ENCODE data around the gene CCR5AS.

DNA sequence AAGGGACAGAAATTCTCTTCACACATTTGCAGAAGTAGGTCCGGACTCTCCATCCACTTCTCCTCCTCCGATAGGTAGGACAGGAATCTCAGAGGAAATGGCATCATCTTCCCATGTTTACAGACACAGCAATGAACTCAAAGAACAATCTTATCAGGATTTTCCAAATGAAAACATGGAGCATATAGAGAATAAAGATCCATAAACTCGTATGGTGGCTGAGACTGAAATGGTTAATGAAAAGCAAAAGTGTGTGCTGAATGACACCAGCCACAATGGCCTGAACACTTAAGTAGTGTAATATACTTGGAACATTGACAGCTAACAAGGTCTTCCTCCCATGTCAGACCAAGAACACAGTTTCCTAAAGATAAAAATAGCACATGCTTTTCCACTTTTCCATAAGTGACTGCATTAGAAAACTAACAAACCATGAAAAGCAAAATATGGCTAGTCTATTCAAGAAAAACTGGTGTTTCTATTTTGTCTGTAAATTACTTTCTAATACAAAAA is 6.0 kb upstream of the CCR5AS start:
- TF ChIP-seq, protein P1, sequence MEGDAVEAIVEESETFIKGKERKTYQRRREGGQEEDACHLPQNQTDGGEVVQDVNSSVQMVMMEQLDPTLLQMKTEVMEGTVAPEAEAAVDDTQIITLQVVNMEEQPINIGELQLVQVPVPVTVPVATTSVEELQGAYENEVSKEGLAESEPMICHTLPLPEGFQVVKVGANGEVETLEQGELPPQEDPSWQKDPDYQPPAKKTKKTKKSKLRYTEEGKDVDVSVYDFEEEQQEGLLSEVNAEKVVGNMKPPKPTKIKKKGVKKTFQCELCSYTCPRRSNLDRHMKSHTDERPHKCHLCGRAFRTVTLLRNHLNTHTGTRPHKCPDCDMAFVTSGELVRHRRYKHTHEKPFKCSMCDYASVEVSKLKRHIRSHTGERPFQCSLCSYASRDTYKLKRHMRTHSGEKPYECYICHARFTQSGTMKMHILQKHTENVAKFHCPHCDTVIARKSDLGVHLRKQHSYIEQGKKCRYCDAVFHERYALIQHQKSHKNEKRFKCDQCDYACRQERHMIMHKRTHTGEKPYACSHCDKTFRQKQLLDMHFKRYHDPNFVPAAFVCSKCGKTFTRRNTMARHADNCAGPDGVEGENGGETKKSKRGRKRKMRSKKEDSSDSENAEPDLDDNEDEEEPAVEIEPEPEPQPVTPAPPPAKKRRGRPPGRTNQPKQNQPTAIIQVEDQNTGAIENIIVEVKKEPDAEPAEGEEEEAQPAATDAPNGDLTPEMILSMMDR (IDR thresholded peaks at IDR 0.05): no peak
- TF ChIP-seq POLR2AphosphoS5 (IDR thresholded peaks at IDR 0.05): no peak
- TF ChIP-seq POLR2A (IDR thresholded peaks at IDR 0.05; ENCODE audit: low read depth): no peak

Measured in esophagus muscularis mucosa (tissue), 3 donors.